Stimulated activated CD4-positive, alpha-beta T cell treated with anti-CD3 and anti-CD28 coated beads, Interleukin-4, amount 100 ng/mL, for 4 hours (primary cell): ENCODE data around the gene HES5.

Source experiments
- DNase-seq, 2 experiments: peaks; one replicate each; pipeline ENCODE4 v3.0.0-alpha.2; 2020

HES5 gene

DNA sequence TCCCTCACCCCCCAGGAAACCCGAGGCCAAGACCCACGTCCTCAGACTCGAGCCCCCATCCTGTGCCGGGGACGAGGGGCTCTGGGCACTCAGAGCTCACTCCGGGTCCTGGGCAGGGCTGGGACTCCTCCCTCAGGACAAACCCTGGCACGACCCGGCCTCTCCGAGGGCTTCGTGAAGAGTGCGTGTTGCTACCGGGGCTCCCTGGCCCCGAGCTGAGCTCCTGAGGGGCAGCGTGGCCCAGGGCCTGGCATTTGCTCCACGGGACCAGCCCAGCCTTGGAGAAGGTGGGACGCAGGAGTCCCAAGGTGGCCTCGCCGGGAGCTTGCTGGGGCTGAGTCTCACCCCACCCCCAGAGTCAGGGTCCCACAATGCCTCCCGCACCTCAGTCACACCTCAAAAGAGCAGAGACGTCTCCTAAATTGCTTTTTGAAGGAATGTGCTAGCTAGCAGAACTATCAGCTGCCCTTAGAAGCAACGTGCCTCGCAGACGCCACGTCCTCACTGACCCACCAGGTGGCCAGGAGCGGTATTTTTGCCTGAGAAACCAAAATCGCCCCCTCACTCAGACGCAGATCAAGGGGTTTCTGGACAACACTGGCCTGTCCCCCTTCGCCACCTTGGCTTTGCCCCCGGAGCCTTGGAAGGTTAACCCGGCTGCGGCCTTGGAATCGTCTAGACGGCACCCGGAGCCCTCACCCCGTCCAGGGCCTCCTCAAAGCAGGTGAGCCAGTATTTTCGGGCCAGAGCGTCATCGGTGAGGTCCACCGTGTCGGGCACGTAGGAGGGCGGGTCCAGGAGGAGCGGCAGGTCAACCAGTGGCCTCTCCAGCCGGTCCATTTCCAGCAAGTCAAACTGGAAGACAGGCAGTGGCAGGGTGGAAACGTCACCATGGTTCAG is 14.9 kb downstream of the HES5 start:
- DNase-seq, result no peak

- no peak for DNase-seq
Measured at GRCh38 chr1:2513939-2514652, 16.0 kb downstream of the HES5 start.

DNA sequence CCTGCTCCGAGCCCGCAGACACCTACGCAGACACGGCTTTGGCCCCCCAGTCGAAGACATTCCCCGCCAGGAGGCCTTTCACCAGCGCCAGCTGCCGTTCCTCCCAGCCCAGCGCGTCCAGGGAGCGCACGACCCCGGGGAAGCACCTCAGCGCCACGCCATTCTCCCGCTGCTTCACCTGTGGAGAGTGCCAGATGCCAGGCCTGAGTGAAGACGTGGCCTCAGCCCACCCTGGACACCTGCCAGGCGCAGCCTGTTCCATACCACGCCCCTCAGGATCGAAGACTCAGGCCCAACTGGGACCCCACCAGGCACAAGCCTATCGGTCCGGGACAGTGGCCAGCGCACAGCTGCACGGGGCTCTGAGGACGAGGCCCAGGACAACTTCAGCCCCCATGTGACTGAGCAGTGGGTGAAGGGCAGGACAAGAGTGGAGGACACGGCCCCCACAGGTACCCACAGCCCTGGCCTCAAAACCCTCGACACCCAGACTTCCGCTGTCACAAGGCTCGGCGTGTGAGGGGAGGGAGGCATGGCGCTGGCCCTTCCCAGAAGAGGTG is 17.1 kb downstream of the HES5 start:
- DNase-seq, result no peak

DNA sequence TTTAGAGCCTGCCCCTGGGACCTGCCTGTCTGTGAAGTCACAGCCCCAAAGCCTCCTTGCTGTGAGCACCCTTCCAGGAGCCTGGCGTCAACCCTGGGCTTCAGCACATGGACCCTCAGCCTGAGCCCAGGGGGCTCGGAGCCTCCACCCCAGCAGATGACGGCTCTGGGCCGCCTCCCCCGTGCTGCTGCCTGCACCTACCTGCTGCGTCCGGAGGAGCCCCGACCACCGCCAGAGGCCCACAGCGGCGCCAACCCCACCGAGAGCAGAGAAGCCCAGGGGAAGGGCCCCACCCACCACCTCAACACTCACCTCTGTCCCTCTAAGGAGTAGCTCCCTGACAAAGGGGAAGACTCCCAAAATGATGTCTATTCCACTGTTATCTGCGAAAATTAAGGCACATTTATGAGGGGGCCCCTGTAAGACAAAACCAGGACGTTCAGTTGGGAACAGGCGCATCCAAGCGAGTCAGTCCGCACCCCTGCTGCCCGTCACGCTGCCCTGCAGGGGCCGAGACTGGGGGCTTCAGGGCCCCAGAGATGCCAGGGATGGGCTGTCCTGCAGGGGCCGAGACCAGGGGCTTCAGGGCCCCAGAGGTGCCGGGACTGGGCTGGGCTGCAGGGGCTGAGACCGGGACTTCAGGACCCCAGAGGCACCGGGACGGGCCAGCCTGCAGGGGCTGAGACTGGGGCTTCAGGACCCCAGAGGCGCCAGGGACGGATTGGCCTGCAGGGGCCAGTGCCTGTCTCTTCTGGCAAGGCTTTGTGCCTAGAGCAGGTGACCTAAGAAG is 19.5 kb downstream of the HES5 start:
- DNase-seq, result no peak

GRCh38 chr1:2509589-2509988 is 20.5 kb downstream of the HES5 start:
- no peak for DNase-seq

DNA sequence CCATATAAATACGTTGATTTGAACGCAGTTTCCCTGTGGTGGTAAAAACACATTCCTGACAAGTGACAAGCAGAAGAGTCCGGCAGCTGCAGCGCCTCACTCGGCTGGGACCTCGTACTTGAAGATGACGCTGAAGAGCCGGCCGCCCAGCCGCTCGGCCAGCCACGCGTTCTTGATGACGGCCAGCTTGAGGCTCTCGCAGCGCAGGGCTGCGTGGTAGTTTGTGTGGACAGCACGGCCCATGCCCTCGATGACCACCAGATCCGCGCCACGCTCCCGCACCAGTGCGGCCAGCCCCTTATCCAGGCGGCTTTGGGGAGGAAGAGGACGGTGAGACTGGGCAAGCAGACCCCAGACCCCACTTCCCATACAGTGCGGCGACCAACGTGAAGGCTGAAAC is 21.3 kb downstream of the HES5 start:
- no peak for DNase-seq

- no peak for DNase-seq
Measured at GRCh38 chr1:2508180-2508579, 21.9 kb downstream of the HES5 start.

DNA sequence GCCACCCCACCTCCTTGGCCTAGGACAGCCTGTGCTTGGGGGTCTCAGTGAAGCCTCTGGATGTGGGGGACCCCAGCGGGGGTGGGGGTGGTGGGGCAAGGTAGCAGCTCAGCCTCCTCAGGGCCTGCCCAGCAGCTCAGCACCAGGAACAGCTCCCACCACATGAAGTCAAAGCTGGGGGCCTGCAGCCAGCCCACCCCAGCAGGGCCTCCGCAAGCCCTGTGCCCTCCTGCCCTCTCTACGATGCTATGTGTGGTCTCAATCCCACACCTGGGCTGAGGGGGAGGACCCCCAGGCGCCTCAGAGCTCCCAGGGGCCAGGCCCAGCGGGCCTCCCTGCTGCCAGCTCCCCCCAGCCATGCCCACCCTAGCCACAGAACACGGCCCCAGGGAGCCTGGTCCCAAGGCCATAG is 22.3 kb downstream of the HES5 start:
- DNase-seq, result no peak

DNA sequence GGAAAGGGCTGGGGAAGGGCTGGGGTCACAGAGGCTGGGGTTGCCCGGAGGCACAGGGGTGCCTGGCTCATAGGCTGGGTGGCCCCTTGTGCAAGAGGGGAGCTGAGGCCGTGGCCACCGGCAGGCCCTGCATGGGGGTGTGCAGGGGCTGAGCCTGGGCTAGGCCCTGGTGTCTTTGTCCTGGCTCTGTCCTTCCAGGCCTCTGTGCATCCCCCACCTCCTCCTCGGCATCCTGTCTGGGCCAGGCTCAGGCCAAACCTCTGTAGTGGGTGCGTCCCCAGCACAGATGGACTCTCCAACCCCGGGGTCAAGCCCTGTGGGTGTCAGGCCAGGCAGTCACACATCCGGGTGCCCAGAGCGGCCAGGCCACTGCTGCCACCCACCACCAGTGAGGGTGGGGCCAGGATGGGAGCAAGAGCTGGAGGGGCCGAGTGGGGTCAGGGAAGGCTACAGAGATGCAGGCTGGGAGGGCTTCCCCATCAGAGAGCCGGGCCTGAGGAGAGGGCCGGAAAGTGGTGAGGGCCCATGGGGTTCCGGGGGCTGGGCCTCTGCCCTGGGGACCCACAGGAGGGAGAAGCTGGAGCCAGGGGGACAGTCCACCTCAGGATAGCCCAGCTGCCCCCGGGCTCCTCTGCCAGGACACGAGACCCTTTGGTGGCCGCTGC is 23.0 kb downstream of the HES5 start:
- DNase-seq, result no peak

DNA sequence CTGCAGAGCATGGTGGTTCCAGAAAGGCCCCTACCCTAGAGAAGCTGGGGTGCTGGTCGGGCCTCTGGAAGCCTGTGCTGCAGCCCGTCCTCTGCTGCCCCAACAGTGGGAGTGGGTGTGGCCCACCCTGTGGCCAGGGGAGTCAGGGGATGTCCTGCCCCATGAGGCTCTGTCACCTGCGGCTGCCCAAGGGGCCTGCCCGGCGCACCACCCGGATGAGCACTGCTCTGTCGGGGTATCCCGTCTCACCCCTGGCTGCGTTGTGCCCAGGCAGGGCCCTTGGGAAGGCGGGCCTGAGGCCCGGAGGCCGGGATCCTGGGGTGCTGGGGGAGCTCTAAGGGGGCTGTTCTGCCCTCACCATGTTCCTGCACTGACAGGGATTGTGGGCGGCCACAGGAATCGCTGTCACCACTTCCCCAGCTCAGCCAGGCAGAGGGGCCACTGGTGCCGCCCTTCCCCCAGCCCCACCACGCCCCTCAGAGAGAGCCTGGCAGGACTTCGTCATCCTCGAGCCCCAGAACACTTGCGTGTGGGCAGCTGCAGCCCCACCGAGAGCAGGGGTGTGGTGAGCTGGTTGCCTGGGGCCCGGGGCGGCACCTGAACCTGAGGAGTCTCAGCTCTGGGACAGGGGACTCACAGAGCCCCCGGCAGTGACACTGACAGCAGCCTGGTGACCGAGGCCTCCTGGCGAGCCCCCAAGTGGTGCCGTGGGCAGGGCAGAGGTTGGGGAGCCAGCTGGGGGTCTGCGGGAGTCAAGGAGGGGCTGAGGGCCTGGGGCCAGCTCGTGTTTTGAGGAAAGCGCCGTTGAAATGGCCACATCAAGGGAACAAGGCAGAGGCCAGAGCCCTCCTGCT is 23.8 kb downstream of the HES5 start:
- no peak for DNase-seq

GRCh38 chr1:2505461-2505994 is 24.5 kb downstream of the HES5 start:
- DNase-seq, result no peak

DNA sequence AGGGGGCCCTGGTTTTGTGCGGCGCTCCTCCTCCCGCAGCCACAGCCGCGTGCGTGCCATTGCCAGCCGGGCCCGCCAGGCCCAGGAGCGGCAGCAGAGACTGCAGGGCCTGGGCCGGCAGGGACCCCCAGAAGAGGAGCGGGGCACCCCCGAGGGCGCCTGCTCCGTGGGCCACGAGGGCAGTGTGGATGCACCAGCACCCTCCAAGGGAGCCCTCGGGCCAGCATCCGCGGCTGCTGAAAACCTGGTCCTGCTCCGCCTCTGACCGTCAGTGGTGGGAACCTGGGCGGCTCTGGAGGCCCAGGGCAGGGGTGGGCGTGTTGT is 25.2 kb downstream of the HES5 start:
- no peak for DNase-seq

DNA sequence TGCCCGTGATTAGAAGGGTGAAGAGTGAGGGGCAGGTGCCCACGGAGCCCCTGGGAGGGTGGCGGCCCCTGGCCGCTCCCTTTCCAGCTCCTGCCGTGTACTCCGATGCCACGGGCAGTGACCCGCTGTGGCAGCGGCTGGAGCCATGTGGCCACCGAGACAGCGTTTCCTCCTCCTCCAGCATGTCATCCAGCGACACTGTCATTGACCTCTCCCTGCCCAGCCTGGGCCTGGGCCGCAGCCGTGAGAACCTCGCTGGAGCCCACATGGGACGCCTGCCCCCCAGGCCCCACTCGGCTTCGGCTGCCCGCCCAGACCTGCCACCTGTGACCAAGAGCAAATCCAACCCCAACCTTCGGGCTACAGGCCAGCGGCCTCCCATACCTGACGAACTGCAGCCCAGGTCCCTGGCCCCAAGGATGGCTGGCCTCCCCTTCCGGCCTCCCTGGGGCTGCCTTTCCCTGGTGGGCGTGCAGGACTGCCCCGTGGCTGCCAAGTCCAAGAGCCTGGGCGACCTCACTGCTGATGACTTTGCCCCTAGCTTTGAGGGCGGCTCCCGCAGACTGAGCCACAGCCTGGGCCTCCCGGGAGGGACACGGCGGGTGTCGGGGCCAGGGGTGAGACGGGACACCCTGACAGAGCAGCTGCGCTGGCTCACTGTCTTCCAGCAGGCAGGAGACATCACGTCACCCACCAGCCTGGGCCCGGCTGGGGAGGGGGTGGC is 25.7 kb downstream of the HES5 start:
- no peak for DNase-seq

GRCh38 chr1:2503554-2504224 is 26.4 kb downstream of the HES5 start:
- no peak for DNase-seq

DNA sequence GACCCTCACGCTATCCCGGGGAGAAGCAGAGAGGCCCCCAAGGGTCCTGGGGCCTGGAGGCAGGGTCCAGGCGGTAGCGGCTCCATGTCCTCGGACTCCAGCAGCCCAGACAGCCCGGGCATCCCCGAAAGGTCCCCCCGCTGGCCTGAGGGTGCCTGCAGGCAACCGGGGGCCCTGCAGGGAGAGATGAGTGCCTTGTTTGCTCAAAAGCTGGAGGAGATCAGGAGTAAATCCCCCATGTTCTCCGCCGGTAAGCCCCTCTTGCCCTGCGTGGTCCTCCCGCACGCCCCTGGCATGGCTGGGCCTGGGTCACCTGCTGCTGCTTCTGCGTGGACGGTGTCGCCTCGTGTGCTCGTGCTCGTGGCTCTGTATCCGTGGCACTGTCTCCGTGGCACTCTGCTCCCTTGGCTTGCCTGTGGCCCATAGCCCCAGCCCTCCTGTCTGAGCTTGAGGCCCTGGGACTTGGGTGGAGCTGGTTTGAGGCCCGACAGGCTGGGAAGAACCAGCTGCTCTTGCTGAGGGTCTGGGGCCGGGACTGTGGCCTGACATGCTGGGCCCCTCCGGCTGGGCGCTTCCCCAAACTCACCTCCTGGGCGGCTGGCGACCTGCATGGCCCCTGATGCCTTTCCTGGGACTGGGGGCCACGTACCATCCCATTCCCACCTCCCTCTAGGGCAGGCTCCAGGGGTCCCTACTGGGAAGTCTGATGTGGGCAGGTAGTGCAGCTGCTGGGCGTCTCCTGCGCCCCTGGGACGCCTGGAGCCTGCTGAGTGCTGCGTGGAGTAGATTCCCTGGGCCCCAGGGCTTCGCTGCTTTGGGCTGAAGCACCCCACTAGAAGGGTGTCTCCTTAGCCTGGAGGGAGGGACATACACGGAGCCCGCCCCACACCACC is 27.2 kb downstream of the HES5 start:
- no peak for DNase-seq

GRCh38 chr1:2502210-2502609 is 27.9 kb downstream of the HES5 start:
- no peak for DNase-seq

DNA sequence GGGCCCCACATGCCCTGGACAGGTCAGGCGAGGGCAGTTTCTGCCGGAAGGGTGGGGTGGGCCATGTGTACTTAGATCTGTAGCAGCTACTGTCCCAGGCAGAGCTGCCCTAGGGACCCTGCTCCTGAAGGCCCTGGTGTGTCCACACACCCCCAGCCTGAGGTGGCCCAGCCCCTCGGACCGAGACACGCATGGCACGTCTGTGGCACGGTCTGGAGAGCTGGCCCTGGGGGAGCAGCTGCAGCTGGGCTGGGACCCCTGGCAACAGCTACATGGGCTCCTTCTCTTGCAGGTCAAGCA is 28.3 kb downstream of the HES5 start:
- DNase-seq, result no peak

- DNase-seq, result no peak
Measured at GRCh38 chr1:2501041-2501819, 28.8 kb downstream of the HES5 start.
